Activated CD8-positive, alpha-beta T cell treated with anti-CD3 and anti-CD28 coated beads for 36 hours (primary cell): Measurements from ENCODE around the gene LRRC63. TPM values are rescaled to one million over a fixed set of nuclear protein-coding genes. Genes with fewer than 3 reads are reported as not detected.

Source experiments
- ATAC-seq: fragments of 200-7000 bp; cut with Tn5 transposase; one replicate; pipeline ENCODE4 v1.10.0; 2021; ENCODE audit warnings: mild to moderate bottlenecking, moderate library complexity
- CTCF ChIA-PET: fragments of 350-600 bp; sonication (Branson Sonifier 250); formaldehyde crosslinking; loops from one replicate; lab custom pipeline; 2021; ENCODE audit warnings: antibody characterized with exemption; lab: Charles Lee
- POLR2A ChIA-PET: fragments of 350-600 bp; sonication (Branson Sonifier 250); formaldehyde crosslinking; loops from one replicate; lab custom pipeline; 2021; ENCODE audit warnings: antibody characterized with exemption; lab: Charles Lee
- DNase-seq: peaks from one replicate; pipeline ENCODE4 v3.0.0-alpha.2; 2020
- H3K27ac Mint-ChIP-seq: one replicate; pipeline ENCODE4 v1.8.0; 2021; ENCODE audit warnings: mild to moderate bottlenecking, mixed read lengths
- H3K27me3 Mint-ChIP-seq: one replicate; pipeline ENCODE4 v1.8.0; 2021; ENCODE audit warnings: mixed read lengths
- H3K36me3 Mint-ChIP-seq: one replicate; pipeline ENCODE4 v1.8.0; 2021; ENCODE audit warnings: low read depth, mixed read lengths
- H3K4me1 Mint-ChIP-seq: one replicate; pipeline ENCODE4 v1.8.0; 2021; ENCODE audit warnings: low read depth, mixed read lengths
- H3K4me3 Mint-ChIP-seq: one replicate; pipeline ENCODE4 v1.8.0; 2021; ENCODE audit warnings: mild to moderate bottlenecking, moderate library complexity, mixed read lengths
- H3K9me3 Mint-ChIP-seq: one replicate; pipeline ENCODE4 v1.8.0; 2021; ENCODE audit warnings: mixed read lengths
- intact Hi-C: fragments of 100-400 bp; cut with micrococcal nuclease; formaldehyde crosslinking; loops from one replicate; pipeline ENCODE4 v1.10.0; 2022
- total RNA-seq, 2 experiments: library from RNA; stranded (reverse); gene quantifications; one replicate each; pipeline ENCODE4 v1.2.3, GENCODE V29; 2021
- TF ChIP-seq, protein P1 (sequence below): fragments of 200-600 bp; IDR thresholded peaks from one replicate; pipeline ENCODE4 v1.8.0; 2022; ENCODE audit warnings: antibody characterized with exemption, mild to moderate bottlenecking

LRRC63 gene
- total RNA-seq, 2 experiments from 2014 or later: 0.47 to 0.59 TPM

DNA sequence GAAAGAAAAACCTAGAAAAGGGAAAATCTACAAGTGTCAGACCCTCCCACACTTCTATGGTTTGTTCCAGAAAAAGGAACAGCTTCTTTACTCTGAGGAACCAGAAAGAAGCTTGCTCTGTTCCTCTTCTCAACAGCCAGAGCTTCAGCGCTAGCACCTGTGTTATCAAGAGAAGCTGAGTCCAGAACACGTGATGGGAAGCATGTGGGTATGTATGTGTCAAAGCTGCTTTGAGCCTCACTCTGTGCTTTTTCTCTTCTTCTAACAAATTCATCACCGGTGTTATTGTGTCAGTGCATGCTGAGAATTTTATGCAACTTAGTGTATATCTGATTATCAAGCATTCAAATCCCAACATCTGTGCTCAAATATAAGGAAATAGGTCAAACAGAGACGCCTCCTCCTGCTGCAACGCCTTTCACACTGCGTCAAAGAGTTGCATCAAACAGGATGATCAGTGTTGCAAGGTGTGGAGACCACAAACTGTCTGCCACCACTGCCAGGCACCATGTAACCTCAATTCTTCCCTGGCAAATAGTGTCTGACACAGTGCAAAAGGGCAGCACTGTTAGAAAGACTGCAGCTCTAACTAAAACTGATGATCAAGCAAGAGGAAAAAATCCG lies 83.9 kb downstream of the LRRC63 start:
- CTCF ChIA-PET: interaction anchor here (0.8 to 2.8 kb wide), 11 partner anchors 9 to 135 kb away, joined by 3 to 18 read pairs (median 5); no protein-coding TSS in a partner anchor
- H3K9me3 Mint-ChIP-seq: peaks cover 12% of the 10 kb centered on the region
- H3K4me3 Mint-ChIP-seq: peak overlapping the region; percentile 52
- TF ChIP-seq, protein P1, sequence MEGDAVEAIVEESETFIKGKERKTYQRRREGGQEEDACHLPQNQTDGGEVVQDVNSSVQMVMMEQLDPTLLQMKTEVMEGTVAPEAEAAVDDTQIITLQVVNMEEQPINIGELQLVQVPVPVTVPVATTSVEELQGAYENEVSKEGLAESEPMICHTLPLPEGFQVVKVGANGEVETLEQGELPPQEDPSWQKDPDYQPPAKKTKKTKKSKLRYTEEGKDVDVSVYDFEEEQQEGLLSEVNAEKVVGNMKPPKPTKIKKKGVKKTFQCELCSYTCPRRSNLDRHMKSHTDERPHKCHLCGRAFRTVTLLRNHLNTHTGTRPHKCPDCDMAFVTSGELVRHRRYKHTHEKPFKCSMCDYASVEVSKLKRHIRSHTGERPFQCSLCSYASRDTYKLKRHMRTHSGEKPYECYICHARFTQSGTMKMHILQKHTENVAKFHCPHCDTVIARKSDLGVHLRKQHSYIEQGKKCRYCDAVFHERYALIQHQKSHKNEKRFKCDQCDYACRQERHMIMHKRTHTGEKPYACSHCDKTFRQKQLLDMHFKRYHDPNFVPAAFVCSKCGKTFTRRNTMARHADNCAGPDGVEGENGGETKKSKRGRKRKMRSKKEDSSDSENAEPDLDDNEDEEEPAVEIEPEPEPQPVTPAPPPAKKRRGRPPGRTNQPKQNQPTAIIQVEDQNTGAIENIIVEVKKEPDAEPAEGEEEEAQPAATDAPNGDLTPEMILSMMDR: no peak
- DNase-seq (peak; percentile 81), ATAC-seq (peak; percentile 86)
- peaks cover 19% of the 10 kb centered on the region for H3K36me3 Mint-ChIP-seq
- no peaks in the 10 kb centered on the region for H3K27me3 Mint-ChIP-seq
- intact Hi-C loops: loop anchor here (5.0 kb wide), 1 partner anchor 128 kb away; no protein-coding TSS in a partner anchor
- POLR2A ChIA-PET: interaction anchor here (1.1 to 1.6 kb wide), 10 partner anchors 9 to 146 kb away, joined by 3 to 5 read pairs (median 4); partner anchors contain the start of gene LCP1
- peak overlapping the region; percentile 94 for H3K27ac Mint-ChIP-seq
- H3K4me1 Mint-ChIP-seq: peaks cover 43% of the 10 kb centered on the region

DNA sequence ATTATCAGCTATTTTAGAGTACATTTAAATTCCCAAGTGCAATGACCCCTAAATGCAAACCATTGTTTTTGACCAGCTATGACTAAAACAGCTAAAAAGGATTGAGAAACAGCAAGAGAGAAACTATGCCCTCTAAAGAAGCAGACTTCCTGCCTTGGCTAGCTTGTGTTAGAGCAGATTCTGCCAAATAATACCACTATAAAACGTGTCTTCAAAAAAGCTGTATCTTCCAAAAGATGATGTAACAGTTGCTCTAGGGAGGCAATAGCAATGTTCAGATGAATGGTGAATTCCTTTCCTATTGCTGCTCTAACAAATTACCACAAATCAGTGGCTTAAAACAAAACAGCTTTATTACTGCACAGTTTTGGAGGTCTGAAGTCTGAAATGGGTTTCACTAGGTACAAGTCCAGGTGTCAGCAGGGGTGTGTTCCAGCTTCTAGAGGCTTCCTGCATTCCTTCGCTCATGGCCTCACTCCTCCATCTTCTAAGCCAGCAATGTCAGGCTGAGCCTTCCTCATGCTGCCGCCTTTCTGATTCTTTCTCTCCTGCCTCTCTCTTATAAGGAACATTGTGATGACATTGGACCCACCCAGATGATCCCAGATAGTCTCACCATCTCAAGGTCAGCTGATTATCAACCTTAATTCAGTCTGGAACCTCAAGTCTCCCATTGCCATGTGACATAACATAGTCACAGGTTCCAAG lies 84.5 kb downstream of the LRRC63 start:
- H3K27ac Mint-ChIP-seq: peak overlapping the region; percentile 94
- ChIA-PET CTCF (interaction anchor here (1.0 to 2.8 kb wide), 10 partner anchors 9 to 136 kb away, joined by 3 to 18 read pairs (median 6); no protein-coding TSS in a partner anchor), POLR2A (interaction anchor here (0.8 to 1.6 kb wide), 11 partner anchors 8 to 244 kb away, joined by 3 to 5 read pairs (median 4); partner anchors contain the start of genes LCP1 and ZC3H13)
- H3K4me1 Mint-ChIP-seq: peaks cover 43% of the 10 kb centered on the region
- peak; percentile 71 for ATAC-seq
- no peak for DNase-seq
- TF ChIP-seq, protein P1: no peak
- intact Hi-C loops: loop anchor here (5.0 kb wide), 1 partner anchor 129 kb away; no protein-coding TSS in a partner anchor
- H3K27me3 Mint-ChIP-seq: no peaks in the 10 kb centered on the region
- H3K4me3 Mint-ChIP-seq: peak overlapping the region; percentile 52
- H3K9me3 Mint-ChIP-seq: peaks cover 12% of the 10 kb centered on the region
- H3K36me3 Mint-ChIP-seq: peaks cover 19% of the 10 kb centered on the region

DNA sequence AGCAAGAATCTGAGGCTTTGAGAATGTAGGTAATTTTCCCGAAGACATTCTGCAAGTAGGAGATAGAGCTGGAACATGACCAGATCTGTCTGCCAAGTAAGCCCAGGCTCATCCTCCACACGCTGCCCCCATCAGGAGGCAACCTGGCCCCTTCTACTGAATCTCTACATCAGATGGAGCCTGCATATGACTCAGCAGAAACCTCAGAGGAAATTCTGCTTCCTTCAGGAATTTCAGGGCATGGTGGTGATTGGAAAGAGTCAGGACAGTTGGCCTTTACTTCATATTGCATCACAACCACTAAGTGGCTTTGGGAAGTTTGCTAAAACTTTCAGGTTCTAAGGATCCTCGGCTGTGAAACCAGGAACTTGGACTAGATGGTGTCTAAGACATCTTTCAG lies 85.2 kb downstream of the LRRC63 start:
- CTCF ChIA-PET: interaction anchor here (1.1 to 2.8 kb wide), 4 partner anchors 14 to 127 kb away, joined by 5 to 18 read pairs (median 6); no protein-coding TSS in a partner anchor

DNA sequence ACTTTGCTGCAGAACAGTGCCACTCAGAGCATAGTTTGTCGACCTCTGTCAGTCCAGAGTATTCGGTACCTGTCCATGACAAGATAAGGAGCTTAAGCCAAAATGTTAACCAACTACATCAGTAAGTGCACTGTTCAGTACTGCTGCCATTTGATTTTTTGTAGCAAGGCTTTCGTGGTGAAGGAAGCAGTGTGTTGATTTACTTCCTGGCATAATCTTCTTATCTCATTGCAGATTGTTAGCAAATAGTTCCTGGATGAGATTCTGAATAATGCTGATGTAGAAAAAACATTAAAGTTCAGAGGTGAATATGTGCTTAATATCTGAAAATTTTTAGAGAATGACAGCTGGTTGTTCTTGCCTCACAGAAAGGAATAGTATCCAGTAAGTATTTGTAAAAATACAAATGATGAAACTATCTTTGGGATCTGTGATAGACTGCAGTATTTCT lies 85.7 kb downstream of the LRRC63 start:
- peaks cover 43% of the 10 kb centered on the region for H3K4me1 Mint-ChIP-seq
- H3K4me3 Mint-ChIP-seq: no peak overlapping the region
- CTCF ChIA-PET: interaction anchor here (1.2 to 2.8 kb wide), 4 partner anchors 8 to 127 kb away, joined by 3 to 18 read pairs (median 4); no protein-coding TSS in a partner anchor

More for the DNA sequence above, 85.2 kb downstream of the LRRC63 start:
- H3K27ac Mint-ChIP-seq: peak overlapping the region; percentile 94
- intact Hi-C loops: loop anchor here (5.0 kb wide), 1 partner anchor 130 kb away; no protein-coding TSS in a partner anchor
- H3K9me3 Mint-ChIP-seq: peaks cover 15% of the 10 kb centered on the region
- TF ChIP-seq, protein P1: no peak
- DNase-seq (no peak), ATAC-seq (no peak)
- no peak overlapping the region for H3K4me3 Mint-ChIP-seq
- H3K27me3 Mint-ChIP-seq: no peaks in the 10 kb centered on the region
- POLR2A ChIA-PET: interaction anchor here (0.5 to 1.5 kb wide), 4 partner anchors 24 to 525 kb away, joined by 3 to 5 read pairs (median 4); partner anchors contain the start of genes LCP1 and ZC3H13
- H3K36me3 Mint-ChIP-seq: peaks cover 19% of the 10 kb centered on the region
- peaks cover 43% of the 10 kb centered on the region for H3K4me1 Mint-ChIP-seq

More for the DNA sequence above, 85.7 kb downstream of the LRRC63 start:
- TF ChIP-seq, protein P1: no peak
- ATAC-seq (no peak), DNase-seq (no peak)
- intact Hi-C loops: loop anchor here (5.0 kb wide), 1 partner anchor 130 kb away; no protein-coding TSS in a partner anchor
- H3K27ac Mint-ChIP-seq: peak overlapping the region; percentile 94
- H3K36me3 Mint-ChIP-seq: peaks cover 22% of the 10 kb centered on the region
- H3K27me3 Mint-ChIP-seq: no peaks in the 10 kb centered on the region
- peaks cover 18% of the 10 kb centered on the region for H3K9me3 Mint-ChIP-seq
- POLR2A ChIA-PET: interaction anchor here (0.5 to 1.5 kb wide), 3 partner anchors 23 to 525 kb away, joined by 3 to 5 read pairs (median 4); no protein-coding TSS in a partner anchor
